HG02852 (cell line): ENCODE results near the gene HSD11B2.

Source experiments
- ATAC-seq: cut with Tn5 transposase; IDR thresholded peaks from one replicate; pipeline ENCODE4 v1.9.1; 2021; ENCODE audit warnings: mild to moderate bottlenecking, moderate library complexity; ENCODE audit not compliant: unreplicated experiment

The HSD11B2 gene

DNA sequence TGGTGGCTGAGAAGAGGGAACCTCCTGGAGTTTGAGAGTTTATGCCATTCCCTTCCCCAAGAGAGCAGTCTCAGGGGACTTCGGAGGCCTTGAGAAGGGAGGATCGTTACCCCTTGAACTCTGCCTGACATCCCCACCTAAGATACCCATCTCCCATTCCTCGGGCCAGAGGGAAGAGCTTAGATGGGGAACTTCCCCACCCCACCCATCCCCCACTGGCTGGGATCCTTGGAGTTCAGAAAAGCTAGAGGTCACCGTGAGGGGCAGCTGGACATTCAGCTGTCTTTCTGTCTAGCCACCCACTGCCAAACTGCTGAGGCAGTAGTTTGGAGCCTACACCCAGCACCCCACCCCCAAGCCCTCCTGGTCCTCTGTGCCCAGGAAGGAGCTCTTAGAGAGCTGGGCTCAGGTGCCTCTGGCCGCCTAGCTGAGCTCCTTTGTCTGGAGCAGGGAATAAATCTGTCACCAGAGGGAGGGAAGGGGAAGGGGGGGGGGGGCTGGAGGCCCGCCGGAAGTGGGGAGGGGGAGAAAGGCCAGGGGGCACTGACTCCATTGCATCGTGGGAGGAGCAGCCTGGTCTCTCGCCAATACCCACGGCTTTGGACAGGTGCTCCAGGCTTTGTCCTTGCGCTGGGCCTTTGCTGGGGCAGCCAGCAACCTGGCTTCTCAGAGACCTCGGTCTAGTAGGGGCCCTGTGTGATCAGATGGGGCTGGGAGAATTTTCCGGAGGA, 1.0 kb downstream of the HSD11B2 start:
- ATAC-seq, result no peak

- no peak for ATAC-seq
These were observed 1.6 kb downstream of the HSD11B2 start for GRCh38 chr16:67432506-67432890.

- ATAC-seq, result no peak
These were observed 2.3 kb downstream of the HSD11B2 start for GRCh38 chr16:67433131-67433719.

DNA sequence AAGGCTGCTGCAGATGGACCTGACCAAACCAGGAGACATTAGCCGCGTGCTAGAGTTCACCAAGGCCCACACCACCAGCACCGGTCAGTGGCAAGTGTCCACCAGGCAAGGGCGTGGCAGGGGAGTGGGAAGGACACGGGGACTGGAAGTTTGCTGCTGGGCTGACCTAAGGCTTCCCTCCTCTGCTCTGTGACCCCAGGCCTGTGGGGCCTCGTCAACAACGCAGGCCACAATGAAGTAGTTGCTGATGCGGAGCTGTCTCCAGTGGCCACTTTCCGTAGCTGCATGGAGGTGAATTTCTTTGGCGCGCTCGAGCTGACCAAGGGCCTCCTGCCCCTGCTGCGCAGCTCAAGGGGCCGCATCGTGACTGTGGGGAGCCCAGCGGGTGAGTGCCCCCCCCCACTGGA, 4.8 kb downstream of the HSD11B2 start:
- ATAC-seq, result no peak

- ATAC-seq, result no peak
These were observed 5.8 kb downstream of the HSD11B2 start for GRCh38 chr16:67436640-67437193.

- no peak for ATAC-seq
These were observed 6.6 kb downstream of the HSD11B2 start for GRCh38 chr16:67437513-67437912.

DNA sequence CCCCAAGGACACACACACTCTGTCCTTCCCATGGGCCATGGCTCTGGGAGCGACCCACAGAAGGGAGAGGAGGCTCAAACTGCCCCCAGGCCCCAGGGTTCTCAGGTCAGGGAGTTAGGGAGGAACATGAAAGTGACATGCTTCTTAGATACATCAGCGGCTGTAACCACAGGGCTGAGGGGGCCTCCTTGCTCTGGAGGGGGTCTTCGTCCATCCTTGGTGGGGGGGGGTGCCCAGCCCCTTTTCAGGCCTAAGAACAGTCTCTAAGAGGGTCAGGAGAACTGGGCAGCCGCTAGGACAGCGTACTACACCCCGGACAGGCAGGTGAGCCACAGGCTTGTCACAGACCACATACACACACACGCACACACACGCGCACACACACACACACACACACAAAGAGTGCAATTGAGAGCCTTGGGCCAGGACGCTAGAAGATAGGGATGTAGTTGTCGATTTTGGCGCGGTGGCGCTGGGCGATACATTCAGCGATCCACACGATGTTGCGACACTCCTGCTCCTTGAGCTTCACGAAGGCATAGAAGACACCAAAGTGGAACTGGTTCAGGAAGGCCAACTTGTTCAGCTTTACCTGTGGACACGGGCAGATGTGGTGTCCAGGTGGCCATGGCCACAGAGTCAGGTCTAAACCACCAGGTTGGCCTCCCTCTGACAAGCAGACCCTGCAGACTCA, 7.3 kb downstream of the HSD11B2 start:
- ATAC-seq, result no peak

DNA sequence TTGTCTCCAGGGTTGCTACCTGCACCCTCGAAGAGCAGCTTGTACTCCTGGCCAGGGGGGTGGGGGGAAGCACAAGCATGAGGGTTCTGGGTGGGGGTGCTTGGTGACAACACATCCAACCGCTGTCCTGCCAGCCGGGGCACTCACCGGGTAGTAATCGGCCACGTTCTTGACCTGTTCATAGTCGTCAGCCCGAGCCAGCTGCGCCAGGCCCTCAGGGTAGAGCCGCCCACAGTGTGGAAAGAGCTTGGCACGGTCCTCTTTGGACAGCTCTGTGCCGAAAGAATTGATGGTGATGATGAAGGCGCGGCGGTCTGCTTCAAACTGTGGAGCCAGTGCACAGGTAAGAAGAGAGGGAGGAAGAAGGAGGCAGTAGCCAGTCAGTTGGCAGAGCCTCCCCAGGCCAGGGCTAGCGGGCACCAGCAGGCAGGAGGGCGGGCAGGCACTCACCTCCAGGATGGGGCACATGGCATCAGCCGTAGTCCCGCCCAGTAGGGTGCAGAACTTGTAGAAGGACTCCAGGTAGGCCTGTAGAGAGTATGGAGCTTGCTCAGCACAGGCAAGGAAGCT, 8.0 kb downstream of the HSD11B2 start:
- ATAC-seq, result no peak

DNA sequence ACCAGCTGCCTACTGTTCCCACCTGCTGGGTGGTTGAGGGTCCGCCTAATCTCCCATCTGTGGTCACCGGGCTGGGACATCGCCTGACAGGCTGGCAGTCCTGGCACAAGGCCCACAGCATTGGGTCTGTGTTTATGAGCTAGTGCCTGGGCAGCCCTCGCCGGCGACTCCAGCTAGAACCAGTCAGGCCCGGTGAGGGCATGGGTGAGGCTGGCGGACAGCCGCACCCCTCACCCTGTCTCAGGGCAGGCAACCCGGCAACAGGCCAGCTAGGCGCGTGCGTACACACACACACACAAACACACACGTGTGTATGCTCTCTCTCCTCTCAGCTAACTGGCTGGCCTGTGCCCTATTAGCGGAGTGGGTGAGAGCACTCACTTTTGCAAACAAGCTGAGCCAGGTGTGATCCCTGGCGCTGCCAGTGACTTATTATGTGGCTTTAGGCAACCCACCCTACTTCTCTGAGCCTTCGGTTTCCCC, 10.4 kb downstream of the HSD11B2 start:
- ATAC-seq, result no peak

DNA sequence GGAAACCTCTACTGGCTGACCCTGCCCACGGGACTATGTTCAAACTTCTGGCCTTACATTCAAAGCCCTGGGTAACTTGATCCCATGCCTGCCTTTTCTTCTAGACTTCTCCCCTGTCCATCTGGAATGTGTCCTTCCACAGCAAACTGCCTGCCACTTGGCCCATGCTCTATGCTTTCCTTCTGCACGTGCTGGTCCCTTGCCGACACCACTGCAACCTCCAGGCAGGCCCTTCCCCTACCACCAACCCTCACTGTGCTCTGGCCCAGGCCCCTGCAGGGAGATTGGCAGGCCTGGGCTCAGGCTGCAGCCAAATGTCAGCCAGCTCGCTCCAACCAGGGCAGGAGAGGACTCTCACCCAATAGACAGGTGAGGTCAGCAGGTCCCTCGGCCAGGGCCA, 11.0 kb downstream of the HSD11B2 start:
- ATAC-seq, result no peak

- no peak for ATAC-seq
These were observed 11.8 kb downstream of the HSD11B2 start for GRCh38 chr16:67442581-67443255.

DNA sequence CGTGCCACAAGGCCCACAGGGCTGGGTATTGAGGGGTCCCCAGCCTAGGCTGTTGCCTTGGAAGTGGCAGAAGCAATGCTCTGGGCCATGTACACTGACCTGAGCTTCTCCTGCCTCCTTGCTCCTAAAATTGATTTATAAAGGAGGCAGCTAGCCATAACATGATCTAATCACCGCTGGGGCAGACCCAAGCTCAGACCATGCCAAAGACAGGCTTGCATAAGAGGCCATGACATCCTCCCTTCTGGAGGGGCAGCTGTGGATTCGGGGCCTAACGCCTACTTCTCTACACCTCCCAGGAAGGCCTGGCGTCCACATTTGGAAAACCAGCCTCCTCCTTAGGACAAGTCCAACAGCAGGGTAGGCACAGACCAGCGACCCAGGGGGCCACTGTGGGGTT, 12.3 kb downstream of the HSD11B2 start:
- no peak for ATAC-seq

DNA sequence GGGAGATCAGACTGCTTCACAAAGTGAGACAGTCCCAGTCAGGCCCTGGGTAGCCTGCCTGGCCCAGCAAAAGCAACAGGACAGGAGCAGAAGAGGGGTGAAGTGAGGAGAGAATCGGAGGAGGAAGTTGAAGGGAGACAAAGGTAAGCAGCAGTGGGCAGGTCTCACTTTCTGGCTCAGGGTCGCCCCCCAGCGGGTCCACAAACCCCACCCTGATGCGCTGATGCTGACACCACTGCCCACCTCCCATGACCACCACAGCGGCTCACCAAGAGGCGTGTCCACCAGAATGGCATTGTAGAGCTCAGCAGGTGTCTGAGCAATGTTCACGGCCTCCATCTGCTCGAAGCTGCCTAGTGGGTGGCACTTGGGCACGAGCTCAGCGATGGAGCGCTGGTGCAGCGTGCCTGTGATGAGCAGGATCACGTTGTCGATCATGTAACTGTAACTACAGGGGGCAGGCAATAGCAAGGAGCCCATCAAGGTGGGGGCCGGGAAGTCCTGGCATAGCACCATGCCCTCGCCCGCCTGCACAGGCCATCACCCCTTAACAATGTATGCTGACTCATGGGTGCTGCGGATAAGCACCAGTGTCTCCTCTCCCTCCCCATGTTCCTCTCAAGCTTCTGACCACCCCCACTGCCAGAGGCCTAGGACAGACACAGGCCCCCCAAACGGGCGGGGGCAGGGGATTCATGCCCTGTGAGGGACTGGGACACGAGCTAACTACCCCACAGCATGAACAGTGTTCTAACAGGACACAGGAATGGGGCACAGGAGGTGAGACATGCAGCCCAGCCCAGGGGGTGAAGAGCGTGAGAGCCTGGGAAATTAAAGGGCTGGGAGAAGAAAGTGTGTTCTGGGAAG, 13.6 kb downstream of the HSD11B2 start:
- no peak for ATAC-seq

GRCh38 chr16:67445126-67445426, 14.2 kb downstream of the HSD11B2 start:
- ATAC-seq, result no peak

GRCh38 chr16:67445441-67445912, 14.6 kb downstream of the HSD11B2 start:
- ATAC-seq, result no peak

DNA sequence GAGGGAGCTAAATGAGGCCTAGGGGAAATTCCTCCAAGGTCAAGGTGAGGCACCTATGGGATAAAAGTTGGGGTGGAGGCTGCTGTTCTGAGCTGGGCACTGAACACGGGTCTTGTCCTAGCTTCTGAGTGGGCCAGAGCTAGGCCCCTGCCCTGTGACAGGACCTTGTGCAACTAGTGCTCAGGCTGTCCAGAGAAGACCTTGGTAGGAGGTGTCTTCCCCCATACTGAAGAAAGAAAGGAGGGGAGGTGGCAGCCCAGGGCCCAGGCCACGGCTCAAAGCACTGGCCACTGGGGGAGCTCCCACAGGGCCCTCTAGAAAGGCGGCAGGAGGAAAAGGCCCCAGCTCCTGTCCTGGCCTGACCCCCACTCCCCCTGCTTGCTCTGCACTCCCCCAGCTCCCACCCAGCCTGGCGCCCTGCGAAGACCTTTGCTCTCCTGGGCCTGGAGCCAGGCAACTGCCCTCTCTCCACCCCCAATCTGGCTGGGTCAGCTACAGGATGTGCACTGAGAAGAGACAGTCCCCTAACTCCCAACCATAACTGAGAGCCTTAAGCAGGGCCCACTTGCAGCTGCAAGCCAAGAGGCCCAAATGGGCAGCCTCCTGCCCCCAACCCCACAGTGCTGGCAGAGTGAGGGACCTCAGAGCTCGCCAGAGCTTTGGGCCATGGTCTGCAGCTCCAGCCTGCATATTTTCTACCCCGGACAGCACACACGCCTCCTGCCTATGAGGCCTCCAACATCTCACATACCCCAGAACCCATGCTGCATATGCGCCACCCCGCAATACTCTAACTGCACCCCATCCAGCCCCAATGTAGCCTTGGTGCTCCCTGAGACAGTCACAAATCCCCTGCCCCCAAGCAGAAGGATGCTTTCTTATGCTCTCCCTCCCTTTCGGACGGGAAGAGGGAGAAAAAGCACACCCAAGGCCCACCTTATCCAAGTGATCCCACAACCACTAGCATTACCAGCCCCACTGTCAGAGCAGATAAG, 15.3 kb downstream of the HSD11B2 start:
- ATAC-seq, result no peak

- ATAC-seq, result no peak
These were observed 16.1 kb downstream of the HSD11B2 start for GRCh38 chr16:67446968-67447507.

- ATAC-seq, result no peak
These were observed 16.7 kb downstream of the HSD11B2 start for GRCh38 chr16:67447508-67448076.
